Left forelimb (tissue), 1 donor: ENCODE results near the gene SLC38A4.
"Not testable (repeated sequence)": the region's sequence is repeated elsewhere in the genome, so short reads cannot be mapped to it uniquely, and the experiment has no call there.

Source experiments
- DNase-seq: peaks from one replicate; pipeline ENCODE4 v3.0.0-alpha.2; 2018; ENCODE audit warnings: low spot score

The SLC38A4 gene

GRCh38 chr12:46825591-46826414, at the start of gene SLC38A4:
SLC38A4 (minus strand) TSS chr12:46825997; CDS start chr12:46793071, 32,926 bp downstream.
- DNase-seq: peak; percentile 65

GRCh38 chr12:46875095-46875494, 49.3 kb upstream of the SLC38A4 start:
- no peak for DNase-seq

GRCh38 chr12:46874642-46875041, 48.8 kb upstream of the SLC38A4 start:
- DNase-seq: no peak

GRCh38 chr12:46872135-46872534, 46.3 kb upstream of the SLC38A4 start:
- DNase-seq: no peak

GRCh38 chr12:46865311-46865710, 39.5 kb upstream of the SLC38A4 start:
- DNase-seq: no peak

- DNase-seq: no peak
These were observed 32.6 kb upstream of the SLC38A4 start for GRCh38 chr12:46858368-46858767.

- no peak for DNase-seq
These were observed 31.7 kb upstream of the SLC38A4 start for GRCh38 chr12:46857486-46857885.

- DNase-seq: no peak
These were observed 30.0 kb upstream of the SLC38A4 start for GRCh38 chr12:46855760-46856159.

GRCh38 chr12:46854188-46854587, 28.4 kb upstream of the SLC38A4 start:
- DNase-seq: not testable (repeated sequence)

- not testable (repeated sequence) for DNase-seq
These were observed 23.0 kb upstream of the SLC38A4 start for GRCh38 chr12:46848792-46849191.

GRCh38 chr12:46847001-46847400, 21.2 kb upstream of the SLC38A4 start:
- DNase-seq: no peak

GRCh38 chr12:46843811-46844210, 18.0 kb upstream of the SLC38A4 start:
- DNase-seq: no peak

GRCh38 chr12:46841891-46842290, 16.1 kb upstream of the SLC38A4 start:
- DNase-seq: no peak

GRCh38 chr12:46839964-46840363, 14.2 kb upstream of the SLC38A4 start:
- no peak for DNase-seq

- no peak for DNase-seq
These were observed 13.4 kb upstream of the SLC38A4 start for GRCh38 chr12:46839232-46839631.

- DNase-seq: no peak
These were observed 10.0 kb upstream of the SLC38A4 start for GRCh38 chr12:46835785-46836184.

GRCh38 chr12:46832130-46832704, 6.4 kb upstream of the SLC38A4 start:
- DNase-seq: no peak

- DNase-seq: no peak
These were observed 5.7 kb upstream of the SLC38A4 start for GRCh38 chr12:46831335-46832129.

- DNase-seq: no peak
These were observed 5.0 kb upstream of the SLC38A4 start for GRCh38 chr12:46830731-46831334.

- DNase-seq: no peak
These were observed 1.1 kb downstream of the SLC38A4 start for GRCh38 chr12:46824709-46825108.

GRCh38 chr12:46818642-46819041, 7.2 kb downstream of the SLC38A4 start:
- DNase-seq: no peak

- no peak for DNase-seq
These were observed 10.0 kb downstream of the SLC38A4 start for GRCh38 chr12:46815809-46816208.
